KMS-11 (cell line): ENCODE measurements around the gene PSRC1.

Experiments used
- H2AFZ ChIP-seq: fragments of 200-600 bp; sonication (generic); 2 replicates; pipeline ENCODE4 v1.6.1; 2016; ENCODE audit warnings: antibody characterized with exemption, mixed run types, low read depth
- H3K27ac ChIP-seq: fragments of 200-600 bp; sonication (generic); 2 replicates; pipeline ENCODE4 v1.6.1; 2016; ENCODE audit warnings: mild to moderate bottlenecking, mixed run types
- H3K27me3 ChIP-seq: fragments of 200-600 bp; sonication (generic); 2 replicates; pipeline ENCODE4 v1.6.1; 2017; ENCODE audit warnings: mild to moderate bottlenecking, low read depth, mixed run types, moderate library complexity; ENCODE audit not compliant: insufficient read depth
- H3K36me3 ChIP-seq: fragments of 200-600 bp; sonication (generic); 2 replicates; pipeline ENCODE4 v1.6.1; 2017; ENCODE audit warnings: mild to moderate bottlenecking, mixed run types; ENCODE audit not compliant: insufficient read depth
- H3K4me1 ChIP-seq: fragments of 200-600 bp; sonication (generic); 2 replicates; pipeline ENCODE4 v1.6.1; 2016; ENCODE audit warnings: mild to moderate bottlenecking, low read depth, mixed run types; ENCODE audit not compliant: poor library complexity, severe bottlenecking
- H3K4me2 ChIP-seq: fragments of 200-600 bp; sonication (generic); 2 replicates; pipeline ENCODE4 v1.7.0; 2016; ENCODE audit warnings: mild to moderate bottlenecking, mixed run types
- H3K4me3 ChIP-seq: fragments of 200-600 bp; sonication (generic); IDR thresholded peaks from 2 replicates; pipeline ENCODE4 v1.6.1; 2017; ENCODE audit warnings: low read depth, low read length, mixed read lengths; ENCODE audit not compliant: insufficient read depth
- H3K79me2 ChIP-seq: fragments of 200-600 bp; sonication (generic); 2 replicates; pipeline ENCODE4 v1.6.1; 2016; ENCODE audit warnings: low read depth, mixed run types; ENCODE audit not compliant: insufficient read depth
- H3K9ac ChIP-seq: fragments of 200-600 bp; sonication (generic); 2 replicates; pipeline ENCODE4 v1.6.1; 2016; ENCODE audit warnings: mild to moderate bottlenecking, mixed run types
- H4K20me1 ChIP-seq: fragments of 200-600 bp; sonication (generic); 2 replicates; pipeline ENCODE4 v1.6.1; 2016; ENCODE audit warnings: mild to moderate bottlenecking, mixed run types; ENCODE audit not compliant: insufficient read depth
- CTCF ChIP-seq: fragments of 200-600 bp; sonication (generic); conservative IDR thresholded peaks from 2 replicates; pipeline ENCODE4 v1.6.1; 2017; ENCODE audit warnings: low read depth, mild to moderate bottlenecking, antibody characterized with exemption, low read length, moderate library complexity, mixed read lengths

PSRC1 gene

DNA sequence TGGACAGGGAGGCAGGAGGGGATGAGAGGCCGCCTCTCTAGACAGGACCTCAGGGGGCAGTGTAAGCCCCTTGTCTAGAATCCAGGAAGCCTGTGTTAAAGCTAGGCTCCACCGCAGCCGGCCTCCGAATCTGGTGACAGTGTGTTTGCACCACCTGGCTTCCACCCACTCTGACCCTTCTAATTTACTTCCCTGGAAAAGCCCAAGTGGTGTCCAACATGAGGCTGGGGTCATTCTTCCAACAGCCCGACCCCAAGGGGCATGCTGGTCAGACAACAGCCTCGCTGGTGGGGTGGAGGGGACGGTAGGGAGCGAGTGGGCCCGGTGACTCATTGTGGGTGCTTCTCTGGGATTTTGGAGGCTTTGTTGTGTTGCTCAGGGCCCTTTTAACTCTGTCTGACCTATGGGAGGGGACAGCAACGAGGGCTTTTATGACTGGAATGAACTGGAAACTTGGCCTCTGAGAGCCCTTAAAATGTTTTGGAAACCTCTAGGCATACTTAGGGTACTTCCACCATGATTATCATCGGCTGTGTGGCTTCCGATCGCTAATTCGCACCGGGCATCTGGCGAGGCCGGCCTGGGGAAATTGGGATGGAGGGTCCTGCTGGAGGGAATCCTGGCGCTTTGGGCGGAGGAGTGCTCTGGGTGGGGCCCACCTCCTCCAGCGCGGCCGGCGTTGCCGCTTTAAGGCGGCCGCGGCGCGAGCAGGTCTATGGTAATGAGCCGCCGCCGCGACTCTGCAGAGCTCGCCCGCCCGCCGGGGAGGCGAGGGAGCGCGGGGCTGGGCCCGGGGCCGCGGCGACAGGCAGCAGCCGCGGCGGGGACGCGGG, 33.9 kb downstream of the PSRC1 start, which contains the start of gene CELSR2:
CELSR2 (plus strand) TSS at position 743 of the 833 bp plus-strand sequence. CDS start 541 bp downstream, outside the sequence.
- Histone ChIP-seq H3K4me1 (peaks cover 10% of the 10 kb centered on the region), H3K27me3 (no peaks in the 10 kb centered on the region), H4K20me1 (no peaks in the 10 kb centered on the region), H3K9ac (peak within 1 kb of the TSS; percentile 25; the same call in 1 of the 2 replicates), H2AFZ (peak within 1 kb of the TSS; percentile 75), H3K4me3 (peak within 1 kb of the TSS; percentile 44), H3K79me2 (no peaks in the 10 kb centered on the region), H3K4me2 (peak within 1 kb of the TSS; percentile 61), H3K27ac (no peak within 1 kb of the TSS), H3K36me3 (no peaks in the 10 kb centered on the region)
- no peak for TF ChIP-seq CTCF

GRCh38 chr1:109248444-109248796, 34.5 kb downstream of the PSRC1 start:
- Histone ChIP-seq H3K79me2 (no peaks in the 10 kb centered on the region), H3K27me3 (no peaks in the 10 kb centered on the region), H3K27ac (no peak overlapping the region), H3K9ac (no peak overlapping the region), H2AFZ (peak overlapping the region; percentile 75; the same call in 1 of the 2 replicates), H3K36me3 (no peaks in the 10 kb centered on the region), H3K4me3 (no peak overlapping the region), H4K20me1 (no peaks in the 10 kb centered on the region), H3K4me2 (no peak overlapping the region), H3K4me1 (peaks cover 10% of the 10 kb centered on the region)
- no peak for TF ChIP-seq CTCF

DNA sequence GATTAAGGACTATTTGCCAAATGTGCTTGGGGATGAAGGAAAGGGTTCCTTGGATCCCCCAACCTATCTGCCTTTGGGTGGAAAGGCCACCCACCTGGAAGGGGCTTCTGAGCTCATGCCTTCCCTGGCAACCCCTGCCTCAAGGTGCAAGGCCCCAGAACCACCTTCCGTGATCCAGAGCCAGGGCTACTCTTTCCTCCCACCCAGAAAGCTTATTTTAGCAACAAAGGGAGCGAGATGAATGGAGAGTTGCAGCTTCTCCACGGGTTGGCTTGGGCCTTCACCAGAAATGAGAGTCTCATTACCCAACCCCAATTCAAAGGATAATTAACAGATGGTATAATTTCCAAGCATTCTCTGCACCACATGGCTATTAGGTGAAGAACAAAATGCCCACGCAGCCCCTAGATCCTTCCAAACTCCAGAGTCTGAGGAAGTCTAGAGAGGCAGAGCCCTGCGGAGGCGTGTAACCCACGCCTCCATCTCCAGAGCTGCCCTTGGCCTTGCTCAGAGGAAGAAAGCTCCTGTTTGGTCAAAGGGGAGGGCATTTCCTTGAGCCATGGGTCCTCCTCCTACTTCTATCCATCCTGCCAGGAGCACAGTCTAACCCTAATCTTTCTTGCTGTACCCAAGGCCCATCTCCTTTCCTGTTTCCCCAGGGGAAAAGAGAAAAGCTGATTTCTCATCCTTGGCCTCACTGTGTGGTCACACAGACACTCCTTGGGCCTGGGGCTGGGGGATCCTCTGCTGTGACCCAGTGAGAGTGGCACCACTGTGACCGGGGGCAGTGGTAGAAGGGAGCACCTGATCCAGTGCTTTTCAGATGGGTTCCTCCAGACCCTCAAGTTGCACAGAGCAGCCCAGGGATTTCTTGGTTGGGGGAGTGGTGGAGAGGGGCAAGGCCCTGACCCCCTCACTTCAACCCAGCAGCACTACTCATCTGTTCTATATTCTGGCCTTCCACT, 35.3 kb downstream of the PSRC1 start:
- H3K79me2 ChIP-seq = no peaks in the 10 kb centered on the region
- peaks cover 10% of the 10 kb centered on the region for H3K4me1 ChIP-seq
- H3K27ac ChIP-seq = no peak overlapping the region
- TF ChIP-seq CTCF = no peak
- H3K27me3 ChIP-seq = no peaks in the 10 kb centered on the region
- H3K4me3 ChIP-seq = no peak overlapping the region
- H4K20me1 ChIP-seq = no peaks in the 10 kb centered on the region
- H3K9ac ChIP-seq = no peak overlapping the region
- H3K36me3 ChIP-seq = no peaks in the 10 kb centered on the region
- H3K4me2 ChIP-seq = no peak overlapping the region
- H2AFZ ChIP-seq = no peak overlapping the region

- Histone ChIP-seq H4K20me1 (no peaks in the 10 kb centered on the region), H3K36me3 (no peaks in the 10 kb centered on the region), H3K9ac (no peak overlapping the region), H3K27me3 (no peaks in the 10 kb centered on the region), H3K4me2 (no peak overlapping the region), H2AFZ (no peak overlapping the region), H3K27ac (no peak overlapping the region), H3K79me2 (no peaks in the 10 kb centered on the region), H3K4me1 (peaks cover 10% of the 10 kb centered on the region), H3K4me3 (no peak overlapping the region)
- TF ChIP-seq CTCF = no peak
Observed at GRCh38 chr1:109246141-109246551, 36.8 kb downstream of the PSRC1 start.
